Heart left ventricle (tissue), 13 donors: ENCODE results near the gene MSANTD1.

Experiments
- POLR2A ChIP-seq, 2 donors: fragments of 450-650 bp; IDR thresholded peaks; one replicate each; pipeline ENCODE4 v1.6.1; 2017; ENCODE audit warnings: antibody characterized with exemption in 2 of 2, mild to moderate bottlenecking in 2 of 2, moderate library complexity in 2 of 2
- TF ChIP-seq, protein P1 (sequence below), 12 donors: fragments of 200-600 bp; sonication (generic) in 4 of 12; IDR thresholded peaks; one replicate each; pipeline versions ENCODE4 v1.5.0 to v1.8.0; 2018 to 2022; ENCODE audit warnings: antibody characterized with exemption in 12 of 12, mild to moderate bottlenecking in 5 of 12
- donor health status: ischemic (EF 13 %, LVEDD 7.1; RV severe dilation, severe dysfunction).
- donor health status: DM: no; HTN: yes; CAD: no.
- donor health status: DM: no; HTN: no; CAD: no.
- donor health status: ischemic (EF 25% LVEDD 6.9; RV normal size, moderate dysfunction).
- donor health status: ischemic (EF 25% LVEDD 5.7; RV mildly dilated, moderate dysfunction).
- donor health status: ischemic (EF 35%, LVEDD 5.7; RV mildly dilated, moderate dysfunction).
- donor health status: nonischemic (EF 11% LVEDD 7.7; RV severe dilation, severe dysfunction).
- donor health status: DM: yes; HTN: yes; CAD: no.
- donor health status: PGD.
- donor health status: ischemic (EF 29% LVEDD 5.4; RV normal size, mild dysfunction).
- donor health status: nonischemic (EF 23%, LVEDD 6.1; RV moderate dilation, normal function).

GRCh38 chr4:3248811-3249661 is at the start of gene MSANTD1:
- TF ChIP-seq POLR2A (IDR thresholded peaks at IDR 0.05): no peak
- TF ChIP-seq, protein P1, sequence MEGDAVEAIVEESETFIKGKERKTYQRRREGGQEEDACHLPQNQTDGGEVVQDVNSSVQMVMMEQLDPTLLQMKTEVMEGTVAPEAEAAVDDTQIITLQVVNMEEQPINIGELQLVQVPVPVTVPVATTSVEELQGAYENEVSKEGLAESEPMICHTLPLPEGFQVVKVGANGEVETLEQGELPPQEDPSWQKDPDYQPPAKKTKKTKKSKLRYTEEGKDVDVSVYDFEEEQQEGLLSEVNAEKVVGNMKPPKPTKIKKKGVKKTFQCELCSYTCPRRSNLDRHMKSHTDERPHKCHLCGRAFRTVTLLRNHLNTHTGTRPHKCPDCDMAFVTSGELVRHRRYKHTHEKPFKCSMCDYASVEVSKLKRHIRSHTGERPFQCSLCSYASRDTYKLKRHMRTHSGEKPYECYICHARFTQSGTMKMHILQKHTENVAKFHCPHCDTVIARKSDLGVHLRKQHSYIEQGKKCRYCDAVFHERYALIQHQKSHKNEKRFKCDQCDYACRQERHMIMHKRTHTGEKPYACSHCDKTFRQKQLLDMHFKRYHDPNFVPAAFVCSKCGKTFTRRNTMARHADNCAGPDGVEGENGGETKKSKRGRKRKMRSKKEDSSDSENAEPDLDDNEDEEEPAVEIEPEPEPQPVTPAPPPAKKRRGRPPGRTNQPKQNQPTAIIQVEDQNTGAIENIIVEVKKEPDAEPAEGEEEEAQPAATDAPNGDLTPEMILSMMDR (IDR thresholded peaks at IDR 0.05): no peak
